Panc1 (cell line): ENCODE measurements around the gene C1orf159.

Experiments used
- CTCF ChIP-seq: fragments of 450-650 bp; IDR thresholded peaks from 2 replicates; pipeline ENCODE4 v1.5.1; 2017; ENCODE audit warnings: mild to moderate bottlenecking
- POLR2AphosphoS5 ChIP-seq: IDR thresholded peaks from 2 replicates; pipeline ENCODE4 v1.6.1; 2012; ENCODE audit warnings: mild to moderate bottlenecking, low read depth, low read length, moderate library complexity
- REST ChIP-seq, 2 experiments: IDR thresholded peaks; 2 replicates each; pipeline ENCODE4 v1.6.1; 2011 to 2012; ENCODE audit warnings: low read depth in 2 of 2, control low read depth in 1 of 2, low read length in 1 of 2, mild to moderate bottlenecking in 1 of 2, moderate library complexity in 1 of 2; ENCODE audit not compliant: insufficient read depth in 1 of 2
- SIN3A ChIP-seq: IDR thresholded peaks from 2 replicates; pipeline ENCODE4 v1.6.1; 2012; ENCODE audit warnings: low read depth, mild to moderate bottlenecking, low read length, moderate library complexity, borderline replicate concordance; ENCODE audit not compliant: insufficient read depth
- TCF7L2 ChIP-seq: IDR thresholded peaks from 2 replicates; pipeline ENCODE4 v1.6.1; 2011; ENCODE audit warnings: mild to moderate bottlenecking, low read depth, low read length, inconsistent platforms

GRCh38 chr1:1124786-1125642, 9.1 kb upstream of the C1orf159 start:
- no peak for TF ChIP-seq CTCF
- no peak for TF ChIP-seq POLR2AphosphoS5
- TF ChIP-seq REST (IDR thresholded peaks at IDR 0.05; ENCODE audit: insufficient read depth in 1 of 2, low read depth in 2 of 2, low read length in 1 of 2), result no peak
- TF ChIP-seq TCF7L2, result no peak
- TF ChIP-seq SIN3A, result no peak
